SK-N-MC (cell line): Measurements from ENCODE around the gene HBA1.

ENCODE experiments used
- EZH2 ChIP-seq: fragments of 200-600 bp; sonication (generic); IDR thresholded peaks from one replicate; pipeline ENCODE4 v1.6.1; 2017; ENCODE audit warnings: antibody characterized with exemption
- FOXP2 ChIP-seq: optimal IDR thresholded peaks from 2 replicates; pipeline ENCODE3; 2011; ENCODE audit warnings: mild to moderate bottlenecking, moderate library complexity; ENCODE audit not compliant: insufficient read depth; ENCODE audit errors: extremely low read length, control extremely low read depth
- POLR2AphosphoS5 ChIP-seq: IDR thresholded peaks from 2 replicates; pipeline ENCODE4 v1.6.1; 2012; ENCODE audit warnings: mild to moderate bottlenecking, low read depth, low read length, borderline replicate concordance

DNA sequence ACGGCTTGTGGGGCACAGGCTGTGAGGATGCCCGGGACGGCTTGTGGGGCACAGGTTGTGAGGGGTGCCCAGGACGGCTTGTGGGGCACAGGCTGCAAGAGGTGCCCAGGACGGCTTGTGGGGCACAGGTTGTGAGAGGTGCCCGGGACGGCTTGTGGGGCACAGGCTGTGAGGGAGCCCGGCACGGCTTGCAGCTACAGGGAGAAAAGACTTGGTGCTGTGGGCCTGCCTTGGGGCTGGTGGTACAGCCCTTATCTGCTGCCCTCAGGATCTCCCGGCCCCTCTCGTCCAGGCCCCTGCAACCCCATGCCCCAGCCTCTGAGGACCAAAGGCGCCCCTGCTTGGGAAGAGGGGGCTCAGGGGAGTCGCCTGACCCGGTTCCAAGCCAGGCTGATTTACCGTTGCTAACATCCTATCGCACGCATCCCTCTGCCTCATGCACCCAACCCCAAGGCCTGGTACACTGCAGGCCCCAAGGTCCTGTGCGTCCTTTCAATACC lies 15.7 kb upstream of the HBA1 start:
- no peak for TF ChIP-seq EZH2
- TF ChIP-seq FOXP2, result no peak
- no peak for TF ChIP-seq POLR2AphosphoS5
